Skeletal muscle cell (primary cell): ENCODE results near the gene ZNF616.

ENCODE experiments used
- DNase-seq: peaks from one replicate; pipeline ENCODE4 v3.0.0-alpha.2; 2010; ENCODE audit warnings: low read depth
- H3K4me3 ChIP-seq: 2 replicates; pipeline ENCODE4 v1.5.1; 2011; ENCODE audit warnings: low read depth, mild to moderate bottlenecking, control low read depth, low read length, moderate library complexity

The ZNF616 gene

DNA sequence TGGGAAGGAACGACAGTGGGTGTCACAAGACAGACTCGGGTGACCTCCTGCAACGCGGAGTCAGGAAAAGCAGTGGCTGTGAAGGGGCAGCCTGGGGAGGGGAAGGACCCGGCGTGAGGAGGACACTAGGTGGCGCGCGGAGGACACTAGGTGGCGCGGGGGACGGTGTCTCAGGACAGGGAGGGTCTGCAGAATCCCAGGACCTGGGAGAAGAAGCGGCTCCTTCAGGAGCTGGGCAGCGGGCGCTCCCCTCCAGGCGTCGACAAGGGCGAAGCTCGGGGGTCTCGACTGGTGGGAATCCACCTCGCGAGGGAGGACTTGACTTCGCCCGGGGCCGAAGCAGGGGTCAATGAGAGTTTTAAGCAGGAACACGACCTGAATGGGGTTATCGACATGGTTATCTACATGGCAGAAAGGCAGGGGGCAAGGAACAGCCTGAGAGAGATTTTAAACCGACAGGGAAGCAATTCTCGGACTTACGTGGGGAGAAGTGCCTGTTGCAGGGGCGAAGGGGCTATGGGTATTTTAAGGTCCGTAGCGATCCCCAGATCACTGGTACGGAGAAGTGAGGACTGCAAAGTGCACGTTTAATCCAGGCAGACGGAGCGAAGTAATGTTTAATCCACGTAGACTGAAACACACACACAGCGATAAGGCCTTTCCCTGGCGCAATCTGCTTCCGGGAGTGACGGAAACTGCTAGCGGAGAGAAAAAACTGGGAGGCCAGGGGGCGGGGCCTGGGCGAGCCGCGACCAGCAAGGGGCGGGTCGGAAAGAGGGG is at the start of gene ZNF616:
Gene ZNF616 (minus strand): TSS at position 687 of the 780 bp plus-strand sequence. CDS start 9,426 bp downstream, outside the sequence.
- peak within 1 kb of the TSS; percentile 100 for H3K4me3 ChIP-seq
- peak; percentile 72 for DNase-seq

DNA sequence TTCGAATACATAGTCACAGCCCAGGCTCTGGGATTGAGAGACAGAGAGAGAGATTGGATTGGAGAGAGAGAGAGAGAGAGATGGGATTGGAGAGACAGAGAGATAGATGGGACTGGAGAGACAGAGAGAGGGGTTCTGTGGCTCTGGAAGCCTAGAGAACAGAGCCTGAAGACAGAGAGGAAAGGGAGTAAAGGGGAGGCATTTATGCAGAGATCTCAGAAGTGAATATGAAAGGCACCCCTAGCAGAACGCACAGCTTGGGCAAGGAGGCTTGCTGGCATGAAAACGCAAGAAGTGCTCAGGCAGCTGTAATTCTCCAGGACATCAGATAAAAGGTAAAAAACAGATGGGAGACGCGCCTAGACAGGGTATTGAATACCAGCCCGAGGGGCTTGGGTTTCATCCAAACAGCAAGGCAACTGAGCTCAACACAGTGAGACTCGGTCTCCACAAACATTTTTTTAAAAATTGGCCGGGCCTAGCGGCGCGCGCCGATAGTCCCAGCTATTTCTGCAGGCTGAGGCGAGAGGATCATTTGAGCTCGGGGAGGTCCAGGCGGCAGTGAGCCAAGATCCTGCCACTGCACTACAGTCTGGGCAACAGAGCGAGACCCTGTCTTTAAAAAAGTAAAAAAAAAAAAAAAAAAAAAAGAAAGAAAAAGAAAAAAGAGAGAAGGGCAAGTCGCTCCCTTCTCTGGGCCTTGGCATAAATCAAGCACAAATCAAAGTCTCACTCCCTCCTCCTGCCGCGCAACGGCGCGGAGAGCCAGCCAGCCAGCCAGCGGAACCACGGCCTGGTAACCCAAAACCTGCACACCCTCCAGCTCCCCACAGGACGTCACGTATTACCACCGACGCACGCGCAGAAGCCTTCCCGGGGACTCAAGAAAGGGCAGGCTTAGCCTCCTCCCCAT is 49.3 kb upstream of the ZNF616 start:
- no peak for DNase-seq
- peak overlapping the region; percentile 46 for H3K4me3 ChIP-seq

GRCh38 chr19:52187407-52187806 is 47.7 kb upstream of the ZNF616 start:
- no peak for DNase-seq

DNA sequence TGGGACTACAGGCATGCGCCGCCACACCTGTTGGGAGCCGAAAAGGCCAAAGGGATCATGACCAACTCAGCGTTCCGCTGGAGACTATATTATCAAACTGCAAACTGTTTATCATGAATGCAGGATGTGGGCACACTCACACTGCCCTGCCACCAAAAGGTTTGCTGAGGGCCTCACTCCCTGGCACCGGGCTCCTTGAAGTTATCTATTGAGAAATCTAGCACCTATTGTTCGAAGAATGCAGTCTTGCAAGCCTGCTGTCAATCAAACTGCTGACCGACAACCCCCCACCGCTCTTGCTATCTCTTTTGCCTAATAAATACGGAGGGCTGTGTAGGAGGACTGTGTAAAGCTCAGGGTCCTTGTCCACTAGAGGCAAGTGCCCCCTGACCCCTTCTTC is 36.8 kb upstream of the ZNF616 start:
- DNase-seq, result no peak
- H3K4me3 ChIP-seq, result no peak overlapping the region

More at GRCh38 chr19:52187407-52187806, 47.7 kb upstream of the ZNF616 start:
- H3K4me3 ChIP-seq, result no peak overlapping the region

DNA sequence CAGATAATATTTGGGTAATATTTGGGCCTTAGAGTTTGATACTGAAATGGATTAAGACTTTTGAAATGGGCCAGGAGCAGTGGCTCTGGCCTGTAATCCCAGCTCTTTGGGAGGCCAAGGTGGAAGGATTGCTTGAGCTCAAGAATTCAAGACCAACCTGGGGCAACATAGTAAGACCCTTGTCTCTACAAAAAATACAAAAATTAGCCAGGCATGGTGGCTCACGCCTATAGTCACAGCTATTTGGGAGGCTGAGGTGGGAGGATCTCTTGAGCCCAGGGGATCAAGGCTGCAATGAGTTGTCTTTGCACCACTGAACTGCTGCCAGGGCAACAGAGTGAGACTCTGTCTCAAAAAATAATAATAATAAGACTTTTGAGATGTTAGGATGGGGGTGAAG is 32.6 kb upstream of the ZNF616 start:
- H3K4me3 ChIP-seq, result no peak overlapping the region
- DNase-seq, result no peak

DNA sequence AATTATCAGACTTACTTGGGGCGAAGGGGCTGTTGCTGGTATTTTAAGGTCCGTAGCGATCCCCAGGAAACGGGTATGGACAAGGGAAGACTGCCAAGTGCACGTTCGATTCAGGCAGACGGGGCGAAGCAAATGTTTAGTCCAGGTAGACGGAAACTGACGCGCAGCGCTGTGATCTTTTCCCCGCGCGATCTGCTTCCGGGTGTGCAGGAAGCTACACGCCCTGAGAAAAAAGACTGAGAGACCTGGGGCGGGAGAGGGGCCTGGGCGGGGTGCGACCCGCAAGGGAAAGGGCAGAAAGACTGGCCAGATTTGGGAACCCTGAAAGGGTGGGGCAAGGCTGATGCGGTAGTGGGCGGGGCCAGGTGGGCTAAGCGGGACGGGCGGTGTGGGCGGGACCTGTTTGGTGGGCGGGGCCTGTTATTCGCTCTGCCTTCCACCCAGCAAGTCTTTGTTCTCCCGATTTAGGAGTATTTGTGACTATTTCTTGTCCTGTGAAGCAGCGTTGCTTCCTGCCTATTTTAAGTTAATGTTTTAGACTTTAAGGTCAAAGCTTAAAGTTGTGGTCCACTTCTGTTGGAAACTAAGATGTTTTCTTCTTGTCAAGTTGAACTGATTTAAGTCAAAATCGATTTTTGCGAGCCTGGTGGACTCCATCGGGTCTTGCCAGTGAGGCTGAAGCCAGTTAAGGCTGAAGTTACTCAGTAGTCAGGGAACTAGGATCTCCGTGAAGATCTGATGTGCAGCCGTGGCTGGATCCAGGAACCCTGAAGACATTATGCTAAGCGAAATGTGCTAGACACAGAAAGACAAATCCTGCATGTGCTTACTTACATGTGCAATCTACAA is 31.8 kb upstream of the ZNF616 start, which contains the start of gene ZNF836:
Gene ZNF836 (minus strand): TSS at position 301 of the 849 bp plus-strand sequence. CDS start 3,549 bp downstream, outside the sequence.
- peak; percentile 29 for DNase-seq
- H3K4me3 ChIP-seq, result peak within 1 kb of the TSS; percentile 71

GRCh38 chr19:52170863-52171320 is 31.2 kb upstream of the ZNF616 start:
- H3K4me3 ChIP-seq, result peak overlapping the region; percentile 71
- no peak for DNase-seq

- peak overlapping the region; percentile 71 for H3K4me3 ChIP-seq
- DNase-seq, result no peak
Observed at GRCh38 chr19:52170304-52170703, 30.6 kb upstream of the ZNF616 start.

DNA sequence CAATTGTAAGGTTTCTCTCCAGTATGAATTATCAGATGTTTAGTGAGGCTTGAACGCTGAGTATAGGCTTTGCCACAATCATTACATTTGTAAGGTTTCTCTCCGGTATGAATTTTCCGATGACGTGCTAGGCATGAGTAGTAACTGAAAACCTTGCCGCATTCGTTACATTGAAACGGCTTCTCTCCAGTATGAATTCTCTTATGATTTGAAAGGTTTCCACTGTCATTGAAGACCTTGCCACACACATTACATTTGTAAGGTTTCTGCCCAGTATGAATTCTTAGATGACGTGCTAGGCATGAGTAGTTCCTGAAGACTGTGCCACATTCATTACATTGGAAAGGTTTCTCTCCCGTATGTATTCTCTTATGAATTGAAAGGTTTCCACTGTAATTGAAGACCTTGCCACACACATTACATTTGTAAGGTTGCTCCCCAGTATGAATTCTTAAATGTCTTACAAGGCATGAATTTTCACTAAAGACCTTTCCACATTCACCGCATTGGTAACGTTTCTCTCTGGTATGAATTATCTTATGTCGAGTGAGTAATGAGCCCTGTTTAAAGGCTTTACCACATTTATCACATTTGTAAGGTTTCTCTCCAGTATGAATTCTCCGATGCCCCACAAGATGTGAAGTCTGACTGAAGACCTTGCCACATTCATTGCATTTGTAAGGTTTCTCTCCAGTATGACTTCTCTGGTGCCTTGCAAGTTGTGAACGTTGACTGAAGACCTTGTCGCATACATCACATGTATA is 16.0 kb upstream of the ZNF616 start:
- no peak for DNase-seq
- no peak overlapping the region for H3K4me3 ChIP-seq

- H3K4me3 ChIP-seq, result no peak overlapping the region
- no peak for DNase-seq
Observed at GRCh38 chr19:52148256-52148655, 8.5 kb upstream of the ZNF616 start.

GRCh38 chr19:52142001-52142595 is 2.4 kb upstream of the ZNF616 start:
- H3K4me3 ChIP-seq, result no peak overlapping the region
- DNase-seq, result no peak

- H3K4me3 ChIP-seq, result no peak overlapping the region
- no peak for DNase-seq
Observed at GRCh38 chr19:52141203-52141602, 1.5 kb upstream of the ZNF616 start.

- H3K4me3 ChIP-seq, result peak overlapping the region; percentile 100
- no peak for DNase-seq
Observed at GRCh38 chr19:52140032-52140710, 433 bp upstream of the ZNF616 start.

DNA sequence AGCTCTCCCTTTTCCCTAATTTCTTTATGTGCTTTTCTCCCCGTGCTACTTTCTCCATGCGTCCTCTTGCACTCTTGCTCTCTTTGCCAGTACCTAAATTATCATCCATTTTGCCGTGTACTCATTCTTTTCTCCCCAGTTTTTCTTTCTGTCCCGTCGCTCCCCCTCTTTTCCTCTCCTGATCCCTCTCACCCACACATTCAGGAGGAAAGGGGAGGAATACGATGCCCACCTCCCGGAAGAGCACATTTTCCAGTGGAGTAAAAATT is 821 bp downstream of the ZNF616 start:
- no peak for DNase-seq
- H3K4me3 ChIP-seq, result peak overlapping the region; percentile 100

DNA sequence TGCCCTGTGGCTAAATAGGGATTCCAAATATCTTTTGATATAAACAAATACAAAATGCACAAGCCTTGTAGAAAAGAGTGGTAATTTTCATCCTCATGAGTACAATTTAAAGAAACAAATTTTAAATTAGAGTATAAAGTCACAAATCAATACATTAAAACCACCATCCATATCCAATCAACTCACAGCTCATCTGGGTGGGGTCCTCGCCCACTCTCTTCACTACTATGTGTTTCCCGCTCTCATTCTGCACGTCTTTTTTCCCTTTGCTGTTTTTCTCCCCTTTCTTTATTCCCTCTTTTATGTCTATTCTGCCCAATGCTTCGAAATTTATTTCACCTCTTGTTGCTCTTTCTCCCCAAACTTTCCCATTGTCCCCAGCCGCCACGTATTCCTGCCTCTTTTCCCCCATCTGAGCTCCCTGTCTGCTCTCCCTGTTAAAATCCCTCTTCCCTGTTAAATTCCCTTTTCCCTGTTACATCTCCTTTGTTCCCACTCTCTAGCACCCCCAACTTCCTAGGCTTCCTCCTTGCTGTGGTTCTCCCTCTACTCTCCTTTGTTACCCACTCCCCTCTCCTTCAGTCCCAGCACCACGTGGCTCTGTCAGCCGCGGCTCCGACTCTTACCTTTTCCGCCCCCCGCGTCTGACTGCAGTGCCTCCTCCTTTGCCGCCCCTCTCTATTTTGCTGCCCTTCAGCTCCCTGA is 1.3 kb downstream of the ZNF616 start:
- DNase-seq, result no peak
- H3K4me3 ChIP-seq, result peak overlapping the region; percentile 100

DNA sequence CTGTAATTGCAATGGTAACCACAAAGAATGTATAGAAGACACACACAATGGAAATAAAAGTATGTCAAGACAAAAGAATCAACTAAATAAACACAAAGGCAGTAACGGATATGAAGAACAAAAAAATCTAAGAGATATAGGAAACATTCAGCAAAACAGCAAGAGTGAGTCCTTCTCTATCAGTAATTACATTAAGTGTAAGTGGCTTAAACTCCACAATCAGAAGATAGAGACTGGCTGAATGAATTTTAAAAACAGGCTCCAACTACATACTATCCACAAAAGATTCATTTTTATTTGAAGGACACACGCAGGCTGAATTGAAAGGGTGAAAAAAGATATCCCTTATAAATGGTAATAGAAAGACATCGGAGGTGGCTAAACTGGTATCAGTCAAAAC is 19.5 kb downstream of the ZNF616 start:
- no peak overlapping the region for H3K4me3 ChIP-seq
- no peak for DNase-seq

DNA sequence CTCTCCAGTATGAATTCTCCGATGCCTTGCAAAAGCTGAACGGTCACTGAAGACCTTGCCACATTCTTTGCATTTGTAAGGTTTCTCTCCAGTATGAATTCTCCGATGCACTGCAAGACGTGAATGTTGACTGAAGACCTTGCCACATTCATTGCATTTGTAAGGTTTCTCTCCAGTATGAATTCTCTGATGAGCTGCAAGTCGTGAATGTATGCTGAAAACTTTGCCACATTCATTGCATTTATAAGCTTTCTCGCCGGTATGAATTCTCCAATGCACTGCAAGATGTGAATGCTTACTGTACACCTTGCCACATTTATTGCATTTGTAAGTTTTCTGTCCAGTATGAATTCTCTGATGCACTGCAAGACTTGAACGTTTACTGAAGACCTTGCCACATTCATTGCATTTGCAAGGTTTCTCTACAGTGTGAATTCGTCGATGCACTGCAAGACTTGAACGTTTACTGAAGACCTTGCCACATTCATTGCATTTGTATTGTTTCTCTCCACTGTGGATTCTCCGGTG is 24.1 kb downstream of the ZNF616 start:
- DNase-seq, result no peak
- no peak overlapping the region for H3K4me3 ChIP-seq
